ENCODE measurements around the gene MMRN2. TPM values are rescaled to one million over a fixed set of nuclear protein-coding genes. Genes with fewer than 3 reads are reported as not detected.

The MMRN2 gene
- polyA plus RNA-seq, 1 of the 3 experiments (the other 2 are of a cell fraction): 0.05 TPM

DNA sequence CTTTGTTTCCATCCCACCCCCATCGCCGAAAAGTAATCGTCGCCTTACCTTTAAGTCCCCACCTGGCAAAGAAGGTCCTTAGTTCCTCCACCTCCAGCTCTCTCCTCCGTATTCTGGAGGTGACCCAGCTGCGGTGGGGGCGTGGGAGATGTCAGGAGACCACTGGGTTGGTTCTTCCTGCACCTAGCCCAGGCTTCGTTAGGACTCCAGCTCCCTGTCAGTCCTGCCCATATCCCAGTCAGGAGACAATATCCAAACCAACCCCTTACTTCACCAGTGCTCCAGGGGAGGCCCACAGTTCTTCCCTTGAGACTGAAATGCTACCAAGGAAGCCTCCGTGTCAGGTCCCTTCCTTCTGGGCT, 11.6 kb upstream of the MMRN2 start:
- WGBS (ENCODE audit: low lambda C conversion rate): 96% methylated on average over 8 of the region's 9 CpGs
- H2AFZ ChIP-seq (ENCODE audit: low read depth): no peak overlapping the region
- no peaks in the 10 kb centered on the region for H3K9me2 ChIP-seq
- no peak overlapping the region for H3K4me3 ChIP-seq (ENCODE audit: low read depth in 2 of 2, low read length in 1 of 2)
- no peak for TF ChIP-seq EZH2phosphoT487 (IDR thresholded peaks at IDR 0.05; ENCODE audit: borderline replicate concordance, low read depth)
- TF ChIP-seq MXI1 (IDR thresholded peaks at IDR 0.05; ENCODE audit: low read depth, low read length): no peak
- TF ChIP-seq EP300 (IDR thresholded peaks at IDR 0.05; ENCODE audit: borderline replicate concordance in 1 of 2, low read depth in 1 of 2, low read length in 1 of 2): no peak
- TF ChIP-seq NFIC (IDR thresholded peaks at IDR 0.05; ENCODE audit: borderline replicate concordance): no peak
- no peak for TF ChIP-seq FOXM1 (IDR thresholded peaks at IDR 0.05; ENCODE audit: low read depth)
- TF ChIP-seq TCF12 (IDR thresholded peaks at IDR 0.05): no peak
- TF ChIP-seq FOXJ3 (CRISPR knock-in tag; IDR thresholded peaks at IDR 0.05): no peak
- TF ChIP-seq CHD2 (IDR thresholded peaks at IDR 0.05; ENCODE audit: low read length, partially characterized antibody): no peak
- TF ChIP-seq GATA2 (CRISPR knock-in tag; IDR thresholded peaks at IDR 0.05): no peak
- no peak for DNase-seq
- H4K20me1 ChIP-seq (ENCODE audit: insufficient read depth): no peaks in the 10 kb centered on the region
- POLR2A ChIA-PET: no interaction called here
- peaks cover 0 to 6% of the 10 kb centered on the region in 2 experiments; a peak in 1 of 4 replicates for H3K4me1 ChIP-seq (ENCODE audit: control insufficient read depth in 1 of 2, insufficient read depth in 2 of 2, low read depth in 1 of 2, low read length in 1 of 2)
- H3K27ac ChIP-seq (ENCODE audit: low read depth in 2 of 2, low read length in 1 of 2): no peak overlapping the region
- H3K4me2 ChIP-seq: no peak overlapping the region
- H3K9ac ChIP-seq: no peak overlapping the region
- no peaks in the 10 kb centered on the region for H3K9me3 ChIP-seq
- CTCF ChIA-PET: interaction anchor here (1.2 to 1.4 kb wide), 2 partner anchors 10 to 30 kb away, joined by 4 to 5 read pairs; partner anchors contain the start of gene SNCG
- H3K79me2 ChIP-seq (ENCODE audit: insufficient read depth): no peaks in the 10 kb centered on the region
- H3K27me3 ChIP-seq (ENCODE audit: insufficient read depth): no peaks in the 10 kb centered on the region
- no peaks in the 10 kb centered on the region for H3K36me3 ChIP-seq (replicated peaks in 1 of 2; ENCODE audit: control insufficient read depth in 1 of 2, insufficient read depth in 2 of 2, low read length in 1 of 2)
- no peaks in the 10 kb centered on the region for H3F3A ChIP-seq (replicated peaks; ENCODE audit: insufficient read depth)

DNA sequence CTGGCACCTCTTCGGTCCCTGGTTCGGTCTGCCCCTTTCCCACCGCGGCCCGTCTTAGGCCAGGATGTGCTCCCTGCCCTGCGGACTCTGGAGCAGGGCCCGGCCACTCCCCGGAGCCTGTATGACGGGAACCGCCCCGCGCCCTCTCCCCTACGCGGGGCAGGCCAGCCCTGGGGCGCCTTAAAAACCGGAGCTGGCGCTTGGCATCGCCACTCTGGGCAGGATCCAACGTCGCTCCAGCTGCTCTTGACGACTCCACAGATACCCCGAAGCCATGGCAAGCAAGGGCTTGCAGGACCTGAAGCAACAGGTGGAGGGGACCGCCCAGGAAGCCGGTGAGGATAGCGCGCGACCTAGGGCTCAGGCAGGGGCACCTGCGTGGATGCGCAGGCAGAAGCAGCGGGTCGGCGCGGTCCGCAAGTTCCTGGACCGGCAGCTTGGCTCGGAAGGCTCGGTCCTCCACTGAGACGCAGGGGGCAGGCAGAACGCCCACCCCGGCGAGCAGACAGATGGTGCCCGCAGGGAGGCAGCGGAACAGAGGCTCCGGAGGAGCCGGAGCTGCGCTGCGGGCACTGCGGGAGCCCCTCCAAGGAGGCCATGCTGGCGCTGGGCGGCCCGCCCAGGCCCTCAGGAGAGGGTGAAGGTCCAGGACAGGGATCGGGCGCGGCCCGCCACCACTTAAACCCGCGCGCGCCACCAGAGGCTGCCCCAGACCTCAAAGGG, 11.0 kb upstream of the MMRN2 start, which contains the start of gene ADIRF:
Gene ADIRF, plus strand, starts transcription at position 212 of the 723 bp plus-strand sequence. Its CDS starts 63 bp downstream, at position 275.
- Histone ChIP-seq H4K20me1 (ENCODE audit: insufficient read depth) (no peaks in the 10 kb centered on the region), H2AFZ (ENCODE audit: low read depth) (no peak within 1 kb of the TSS), H3K4me3 (ENCODE audit: low read depth in 2 of 2, low read length in 1 of 2) (no peak within 1 kb of the TSS), H3K4me1 (ENCODE audit: control insufficient read depth in 1 of 2, insufficient read depth in 2 of 2, low read depth in 1 of 2, low read length in 1 of 2) (peaks cover 0 to 6% of the 10 kb centered on the region in 2 experiments; a peak in 1 of 4 replicates), H3K36me3 (replicated peaks in 1 of 2; ENCODE audit: control insufficient read depth in 1 of 2, insufficient read depth in 2 of 2, low read length in 1 of 2) (no peaks in the 10 kb centered on the region), H3K4me2 (no peak within 1 kb of the TSS), H3K27ac (ENCODE audit: low read depth in 2 of 2, low read length in 1 of 2) (no peak within 1 kb of the TSS), H3K9ac (no peak within 1 kb of the TSS), H3K9me2 (no peaks in the 10 kb centered on the region), H3F3A (replicated peaks; ENCODE audit: insufficient read depth) (no peaks in the 10 kb centered on the region), H3K9me3 (no peaks in the 10 kb centered on the region), H3K27me3 (ENCODE audit: insufficient read depth) (no peaks in the 10 kb centered on the region), H3K79me2 (ENCODE audit: insufficient read depth) (no peaks in the 10 kb centered on the region)
- POLR2A ChIA-PET: no interaction called here
- WGBS (ENCODE audit: low lambda C conversion rate): 94% methylated on average over 44 of the region's 59 CpGs
- CTCF ChIA-PET: interaction anchor here (1.1 to 3.3 kb wide), 4 partner anchors 10 to 536 kb away, joined by 3 to 23 read pairs (median 4); partner anchors contain the start of genes MINPP1 and SNCG
- DNase-seq: no peak
- TF ChIP-seq POLR2AphosphoS5 (IDR thresholded peaks at IDR 0.05; ENCODE audit: low read depth, low read length) (no peak), SIN3A (IDR thresholded peaks at IDR 0.05; ENCODE audit: borderline replicate concordance, low read depth, low read length) (no peak), NRF1 (IDR thresholded peaks at IDR 0.05; ENCODE audit: low read depth, low read length) (no peak), RAD21 (IDR thresholded peaks at IDR 0.05; ENCODE audit: low read length) (no peak), RXRA (IDR thresholded peaks at IDR 0.05; ENCODE audit: borderline replicate concordance, low read depth) (no peak), EP300 (IDR thresholded peaks at IDR 0.05; ENCODE audit: borderline replicate concordance in 1 of 2, low read depth in 1 of 2, low read length in 1 of 2) (no peak), GABPA (IDR thresholded peaks at IDR 0.05; ENCODE audit: low read depth) (no peak), SMC3 (IDR thresholded peaks at IDR 0.05; ENCODE audit: low read depth, low read length) (no peak), MXI1 (IDR thresholded peaks at IDR 0.05; ENCODE audit: low read depth, low read length) (no peak), YY1 (IDR thresholded peaks at IDR 0.05; ENCODE audit: low read depth) (no peak), TEAD4 (IDR thresholded peaks at IDR 0.05; ENCODE audit: borderline replicate concordance, insufficient read depth) (no peak), EZH2phosphoT487 (IDR thresholded peaks at IDR 0.05; ENCODE audit: borderline replicate concordance, low read depth) (no peak), RFX5 (IDR thresholded peaks at IDR 0.05; ENCODE audit: low read length) (no peak), GATA2 (CRISPR knock-in tag; IDR thresholded peaks at IDR 0.05) (no peak), JUND (IDR thresholded peaks at IDR 0.05) (no peak), ELF1 (IDR thresholded peaks at IDR 0.05) (no peak)
- TF ChIP-seq, protein P1, sequence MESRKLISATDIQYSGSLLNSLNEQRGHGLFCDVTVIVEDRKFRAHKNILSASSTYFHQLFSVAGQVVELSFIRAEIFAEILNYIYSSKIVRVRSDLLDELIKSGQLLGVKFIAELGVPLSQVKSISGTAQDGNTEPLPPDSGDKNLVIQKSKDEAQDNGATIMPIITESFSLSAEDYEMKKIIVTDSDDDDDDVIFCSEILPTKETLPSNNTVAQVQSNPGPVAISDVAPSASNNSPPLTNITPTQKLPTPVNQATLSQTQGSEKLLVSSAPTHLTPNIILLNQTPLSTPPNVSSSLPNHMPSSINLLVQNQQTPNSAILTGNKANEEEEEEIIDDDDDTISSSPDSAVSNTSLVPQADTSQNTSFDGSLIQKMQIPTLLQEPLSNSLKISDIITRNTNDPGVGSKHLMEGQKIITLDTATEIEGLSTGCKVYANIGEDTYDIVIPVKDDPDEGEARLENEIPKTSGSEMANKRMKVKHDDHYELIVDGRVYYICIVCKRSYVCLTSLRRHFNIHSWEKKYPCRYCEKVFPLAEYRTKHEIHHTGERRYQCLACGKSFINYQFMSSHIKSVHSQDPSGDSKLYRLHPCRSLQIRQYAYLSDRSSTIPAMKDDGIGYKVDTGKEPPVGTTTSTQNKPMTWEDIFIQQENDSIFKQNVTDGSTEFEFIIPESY (IDR thresholded peaks at IDR 0.05; ENCODE audit: borderline replicate concordance, low read depth): no peak
- TF ChIP-seq, protein P2, sequence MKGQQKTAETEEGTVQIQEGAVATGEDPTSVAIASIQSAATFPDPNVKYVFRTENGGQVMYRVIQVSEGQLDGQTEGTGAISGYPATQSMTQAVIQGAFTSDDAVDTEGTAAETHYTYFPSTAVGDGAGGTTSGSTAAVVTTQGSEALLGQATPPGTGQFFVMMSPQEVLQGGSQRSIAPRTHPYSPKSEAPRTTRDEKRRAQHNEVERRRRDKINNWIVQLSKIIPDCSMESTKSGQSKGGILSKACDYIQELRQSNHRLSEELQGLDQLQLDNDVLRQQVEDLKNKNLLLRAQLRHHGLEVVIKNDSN (IDR thresholded peaks at IDR 0.05; ENCODE audit: borderline replicate concordance, low read depth): no peak
